NT2/D1 (cell line): ENCODE results near the gene ELOVL3.

Experiments
- SUZ12 ChIP-seq: IDR thresholded peaks from 2 replicates; pipeline ENCODE4 v1.6.1; 2011; ENCODE audit not compliant: insufficient read length, insufficient read depth; ENCODE audit errors: extremely low read depth
- YY1 ChIP-seq: IDR thresholded peaks from 2 replicates; pipeline ENCODE4 v1.6.1; 2011; ENCODE audit not compliant: insufficient read length, insufficient read depth

GRCh38 chr10:102191956-102192355 is 34.1 kb upstream of the ELOVL3 start:
- TF ChIP-seq SUZ12 (no peak), YY1 (no peak)
